CD4-positive, alpha-beta T cell treated with Interleukin-6 for 4 hours (primary cell): ENCODE measurements around the gene CLDN11.

Experiments
- DNase-seq: peaks from one replicate; pipeline ENCODE4 v3.0.0-alpha.2; 2020; ENCODE audit warnings: mixed read lengths

CLDN11 gene

DNA sequence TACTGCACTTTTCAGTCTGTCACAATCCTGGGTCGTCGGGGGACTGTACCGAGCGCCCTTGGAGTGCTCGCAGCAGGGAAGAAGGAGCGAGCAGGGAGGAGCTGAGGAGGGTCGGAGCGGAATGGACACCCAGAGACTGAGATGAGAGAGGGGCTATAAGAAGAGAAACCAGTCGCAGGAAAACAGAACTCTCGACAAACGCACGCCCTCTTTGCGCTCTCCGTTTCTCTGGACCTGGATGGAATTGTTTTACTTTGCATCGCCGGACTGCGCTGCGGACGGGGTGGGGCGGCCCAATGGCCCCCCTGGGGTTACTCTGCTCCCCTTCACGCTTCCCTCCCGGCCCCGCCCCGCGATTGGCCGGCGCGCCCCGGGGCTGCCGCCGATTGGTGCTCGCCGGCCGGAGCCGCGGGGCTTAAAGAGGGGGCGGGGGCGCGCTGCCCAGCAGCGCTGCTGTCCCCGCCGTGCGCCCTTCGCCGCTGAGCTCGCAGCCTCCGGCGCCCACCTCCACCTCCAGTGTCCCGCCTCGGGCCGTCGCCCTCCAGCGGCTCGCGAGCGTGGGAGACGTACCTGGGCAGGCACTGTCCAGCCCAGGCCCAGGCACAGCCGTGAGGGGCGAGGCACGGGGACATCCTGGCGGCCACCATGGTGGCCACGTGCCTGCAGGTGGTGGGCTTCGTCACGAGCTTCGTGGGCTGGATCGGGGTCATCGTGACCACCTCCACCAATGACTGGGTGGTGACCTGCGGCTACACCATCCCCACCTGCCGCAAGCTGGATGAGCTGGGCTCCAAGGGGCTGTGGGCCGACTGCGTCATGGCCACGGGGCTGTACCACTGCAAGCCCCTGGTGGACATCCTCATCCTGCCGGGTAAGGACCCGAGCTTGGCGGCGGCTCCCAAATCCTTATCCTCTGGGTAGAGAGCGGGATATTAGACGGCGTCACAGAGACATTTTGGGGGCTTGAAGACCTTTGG is at the start of gene CLDN11:
CLDN11 (plus strand) TSS at position 447 of the 977 bp plus-strand sequence; CDS start at position 646, 199 bp downstream.
- DNase-seq: no peak

DNA sequence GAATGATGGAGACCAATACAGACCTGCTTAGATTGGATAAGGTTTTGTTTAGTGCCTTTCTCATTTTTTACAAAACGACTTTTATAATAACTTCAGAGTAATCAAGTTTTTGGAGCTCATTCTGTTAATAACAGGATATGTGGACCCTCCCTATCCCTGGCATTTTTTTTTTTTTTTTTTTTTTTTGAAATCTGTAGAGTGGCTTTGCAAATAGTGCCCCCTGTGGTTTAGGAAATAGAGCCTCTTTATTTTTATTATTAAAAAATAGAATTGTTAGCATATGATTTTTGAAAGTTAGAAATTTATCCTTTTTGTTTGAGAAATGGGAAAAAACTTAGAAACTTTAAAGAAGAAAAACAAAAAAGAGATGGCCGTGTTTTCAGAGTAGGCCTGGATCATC is 49.7 kb upstream of the CLDN11 start:
- DNase-seq: no peak

DNA sequence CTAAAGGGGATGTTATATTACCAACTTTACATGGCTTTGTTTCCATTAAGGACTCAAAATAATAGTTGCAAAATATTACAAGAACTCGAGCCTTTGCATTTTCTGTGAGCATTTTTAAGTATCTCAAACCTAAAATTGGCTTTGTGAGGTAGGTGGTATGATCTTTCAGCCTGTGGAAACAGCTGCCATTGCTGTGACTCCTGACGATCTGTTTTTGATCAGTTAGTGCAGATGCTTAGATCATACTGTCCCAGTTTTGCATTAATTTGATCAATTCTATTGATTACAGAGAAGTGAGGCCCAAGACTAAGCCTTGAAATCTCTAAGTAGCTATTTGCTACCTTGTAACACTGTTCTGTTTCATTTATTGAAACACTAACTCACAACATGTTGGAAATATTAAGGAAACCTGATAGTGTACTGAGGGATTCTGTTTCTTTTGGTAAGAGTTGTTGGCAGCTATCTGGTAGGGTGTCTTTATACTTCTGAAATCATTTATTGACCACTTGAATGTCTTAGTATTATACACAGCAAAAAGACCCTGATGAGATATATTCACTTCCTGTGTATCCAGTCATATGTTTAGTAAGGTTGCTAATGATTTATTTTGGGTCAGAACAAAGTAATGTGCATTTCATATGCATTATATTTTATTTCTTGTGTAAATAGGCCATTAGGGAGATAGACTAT is 46.3 kb upstream of the CLDN11 start:
- DNase-seq: no peak

DNA sequence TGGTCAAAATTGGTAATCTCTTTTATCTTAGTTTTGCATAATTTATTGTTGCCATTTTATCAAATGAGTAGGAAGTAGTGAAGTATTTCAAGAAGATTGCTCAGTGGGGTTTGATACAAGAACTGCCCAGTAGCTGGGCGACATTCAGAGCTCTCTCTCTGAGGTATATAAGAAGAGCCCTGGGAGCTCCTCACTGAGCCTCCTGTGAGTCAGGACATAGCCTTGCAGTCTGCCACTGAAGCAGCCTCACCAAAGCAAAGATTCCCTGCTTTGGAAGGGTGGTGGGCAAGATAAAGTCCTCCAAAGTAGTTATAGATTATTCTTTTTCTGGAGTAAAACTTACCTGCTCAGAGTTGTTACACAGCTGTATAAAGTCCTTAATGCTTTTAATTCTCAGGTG is 35.1 kb upstream of the CLDN11 start:
- no peak for DNase-seq

DNA sequence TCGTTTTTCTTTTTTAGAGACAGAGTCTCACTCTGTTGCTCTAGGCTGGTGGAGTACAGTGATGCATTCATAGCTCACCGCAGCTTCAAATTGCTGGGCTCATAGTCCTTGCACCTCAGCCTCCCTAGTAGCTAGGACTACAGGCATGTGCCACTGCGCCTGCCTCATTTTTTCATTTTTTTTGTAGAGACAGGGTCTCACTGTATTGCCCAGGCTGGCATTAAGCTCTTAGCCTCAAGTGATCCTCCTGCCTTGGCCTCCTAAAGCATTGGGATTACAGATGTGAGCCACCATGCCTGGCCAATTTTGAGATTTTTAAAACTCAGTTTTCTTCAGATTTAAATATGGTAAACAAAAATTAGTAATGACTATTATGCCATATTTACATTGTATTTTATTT is 32.2 kb upstream of the CLDN11 start:
- DNase-seq: no peak

DNA sequence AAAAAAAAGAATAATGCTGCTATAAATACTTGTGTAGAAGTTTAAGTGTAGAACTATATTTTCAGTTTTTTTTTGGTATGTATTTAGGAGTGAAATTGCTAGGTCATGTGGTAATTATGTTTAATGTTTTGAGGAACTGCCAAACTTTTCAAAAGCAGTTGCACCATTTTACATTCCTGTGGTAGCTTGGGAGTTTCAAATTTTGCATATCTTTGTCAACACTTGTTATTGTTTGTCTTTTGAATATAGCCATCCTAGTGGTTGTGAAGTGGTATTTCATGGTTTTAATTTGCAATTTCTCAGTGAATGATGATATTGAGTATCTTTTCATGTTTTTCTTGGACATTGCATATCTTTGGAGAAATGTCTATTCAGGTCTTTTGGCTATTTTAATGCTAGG is 30.7 kb upstream of the CLDN11 start:
- no peak for DNase-seq

DNA sequence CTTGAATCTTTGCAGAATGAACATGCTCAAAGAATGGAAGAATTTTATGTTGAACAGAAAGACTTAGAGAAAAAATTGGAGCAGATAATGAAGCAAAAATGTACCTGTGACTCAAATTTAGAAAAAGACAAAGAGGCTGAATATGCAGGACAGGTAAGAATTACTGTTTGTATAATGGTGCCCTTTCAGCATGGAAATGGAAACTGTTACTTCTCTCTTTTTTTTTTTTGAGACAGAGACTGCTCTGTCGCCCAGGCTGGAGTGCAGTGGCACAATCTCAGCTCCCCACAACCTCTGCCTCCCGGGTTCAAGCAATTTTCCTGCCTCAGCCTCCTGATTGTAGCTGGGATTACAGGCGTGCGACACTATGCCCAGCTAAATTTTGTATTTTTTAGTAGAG is 27.6 kb upstream of the CLDN11 start:
- no peak for DNase-seq

DNA sequence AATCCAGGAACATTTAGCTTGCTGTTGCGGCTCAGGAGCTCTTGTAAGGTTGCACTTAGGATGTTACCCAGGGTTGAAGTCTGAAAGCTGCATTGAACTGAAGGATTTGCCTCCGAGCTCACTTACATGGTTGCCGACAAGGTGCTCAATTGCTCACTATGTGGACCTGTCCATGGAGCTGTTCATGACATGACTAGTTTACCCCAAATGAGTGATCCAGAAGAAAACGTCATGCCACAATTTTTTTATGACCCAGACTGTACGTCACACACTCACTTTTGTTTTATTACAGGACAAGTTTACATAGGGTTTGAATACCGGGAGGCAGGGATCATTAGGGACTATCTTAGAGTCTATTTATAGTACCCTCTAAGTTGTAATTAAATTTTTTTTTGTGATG is 21.0 kb upstream of the CLDN11 start:
- DNase-seq: no peak

DNA sequence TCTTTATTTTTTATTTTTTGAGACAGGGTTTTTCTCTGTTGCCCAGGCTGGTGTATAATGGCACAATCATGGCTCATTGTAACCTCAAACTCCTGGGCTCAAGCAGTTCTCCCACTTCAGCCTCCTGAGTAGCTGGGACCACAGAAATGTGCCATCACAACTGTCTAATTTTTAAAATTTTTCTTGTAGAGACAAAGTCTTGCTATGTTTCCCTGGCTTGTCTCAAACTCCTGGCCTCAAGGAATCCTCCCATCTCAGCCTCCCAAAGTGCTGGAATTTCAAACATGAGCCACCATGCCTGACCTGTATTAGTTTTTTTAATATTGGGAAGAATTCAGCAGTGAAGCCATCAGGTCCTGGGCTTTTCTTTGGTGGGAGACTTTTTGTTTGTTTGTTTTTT is 13.6 kb upstream of the CLDN11 start:
- DNase-seq: no peak

DNA sequence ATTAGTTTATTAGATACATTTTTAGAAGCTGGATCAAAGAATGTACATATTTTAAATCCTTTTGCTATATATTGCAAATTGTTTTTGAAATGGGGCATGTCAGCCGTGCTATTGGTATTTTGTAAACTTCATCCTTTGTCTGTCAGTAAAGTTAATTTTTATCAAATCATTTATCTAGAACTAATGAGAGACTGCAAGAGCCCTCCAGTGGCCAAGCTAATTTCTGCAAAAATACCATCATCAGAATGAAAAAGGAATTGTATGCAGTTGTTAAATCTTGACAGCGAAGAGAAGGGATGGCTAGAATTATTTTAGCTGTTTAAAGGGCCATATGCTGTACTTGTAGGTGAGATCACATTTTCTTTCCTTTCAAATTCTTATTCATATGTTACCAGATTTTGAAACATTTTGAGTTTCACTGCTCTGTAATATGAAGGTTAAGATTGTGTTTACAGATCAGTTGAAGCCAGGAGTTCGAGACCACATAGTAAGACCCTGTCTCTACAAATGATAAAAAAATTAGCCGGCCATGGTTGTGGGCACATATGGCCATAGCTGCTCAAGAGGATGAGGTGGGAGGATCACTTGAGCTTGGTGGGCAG is 8.1 kb upstream of the CLDN11 start:
- DNase-seq: peak; percentile 15

DNA sequence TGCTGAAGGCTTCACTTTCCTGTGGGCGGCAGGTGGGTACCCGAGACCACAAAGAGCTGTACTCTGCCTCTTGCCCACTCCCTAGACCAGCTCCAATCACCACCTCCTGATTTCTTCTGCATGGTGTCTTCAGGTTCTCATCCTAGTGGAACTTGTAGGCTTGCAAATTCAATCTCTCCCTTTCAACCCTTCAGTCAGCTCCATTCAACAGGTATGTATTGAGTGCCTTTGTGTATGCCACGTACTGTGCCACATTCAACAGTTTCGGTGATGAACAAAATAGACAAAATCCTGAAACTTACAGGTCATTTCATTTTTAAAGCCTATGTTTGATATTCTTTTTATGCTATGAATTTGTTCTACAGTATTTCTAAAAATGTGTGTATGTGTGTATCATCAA is 5.4 kb upstream of the CLDN11 start:
- DNase-seq: no peak

DNA sequence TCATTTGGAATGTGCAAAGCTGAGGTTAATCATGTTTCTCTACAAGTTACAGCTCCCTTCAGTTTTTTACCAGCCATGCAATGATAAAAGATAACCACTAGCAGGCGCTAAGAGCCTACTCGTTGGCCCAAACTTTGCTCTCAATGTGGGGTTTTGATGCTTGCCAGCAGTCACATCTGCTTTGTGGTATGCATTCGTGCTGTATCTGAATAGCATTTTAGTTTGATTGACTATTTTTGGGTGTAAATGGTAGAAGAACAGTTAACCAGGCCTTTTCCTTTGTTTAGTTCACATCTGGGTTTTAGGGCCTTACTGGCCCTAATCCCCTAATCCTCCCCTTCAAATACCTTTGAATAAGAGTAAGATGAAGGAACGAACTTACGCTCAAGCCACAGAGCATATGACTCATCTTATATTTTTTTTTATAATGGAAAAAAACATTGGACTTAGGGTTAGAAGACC is 4.4 kb upstream of the CLDN11 start:
- DNase-seq: peak; percentile 39

DNA sequence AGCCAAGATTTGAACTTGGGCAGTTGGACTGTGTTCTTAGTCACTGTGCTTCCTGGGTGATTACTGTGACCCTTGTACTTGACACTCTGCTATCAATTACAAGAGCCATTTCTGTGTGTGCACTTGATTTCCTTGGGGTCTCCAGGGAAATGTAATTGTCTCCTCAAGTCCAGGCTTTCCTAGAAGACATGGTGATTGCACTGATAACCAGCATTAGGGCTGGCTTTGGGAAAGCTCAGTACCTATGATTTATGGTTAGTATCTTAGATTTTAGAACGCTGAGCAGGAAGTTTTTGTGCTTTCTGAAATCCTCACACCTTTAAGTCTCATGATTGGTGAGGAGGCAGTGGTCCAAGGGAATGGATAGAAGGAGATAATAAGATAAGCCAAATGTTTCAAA is 1.6 kb upstream of the CLDN11 start:
- DNase-seq: no peak

DNA sequence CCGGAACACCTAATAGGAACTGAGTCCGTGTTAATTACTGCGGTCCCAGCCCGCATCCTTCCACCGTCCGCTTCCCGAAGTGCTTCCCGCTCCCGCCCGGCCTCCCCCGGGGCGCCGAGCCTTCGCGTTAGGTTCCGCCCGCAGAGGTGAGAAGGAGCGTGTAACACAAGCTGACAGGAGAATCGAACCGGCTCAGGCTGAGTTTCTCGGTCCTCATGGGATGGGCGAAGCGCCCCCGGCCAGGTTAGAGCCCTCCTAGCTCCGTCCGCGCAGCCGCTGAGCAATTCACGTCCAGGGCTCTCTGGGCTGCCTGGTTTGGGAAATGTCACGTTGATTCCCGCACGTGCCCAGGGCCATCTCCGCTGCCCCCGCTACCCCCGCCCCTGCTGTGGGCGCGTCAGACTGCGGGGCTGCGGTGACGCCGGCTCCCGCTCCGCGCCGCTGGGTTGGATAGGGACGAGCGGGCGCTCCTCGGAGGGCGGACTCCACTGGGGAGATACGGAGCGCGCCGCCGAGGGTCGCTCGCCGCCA is 954 bp downstream of the CLDN11 start:
- DNase-seq: no peak

DNA sequence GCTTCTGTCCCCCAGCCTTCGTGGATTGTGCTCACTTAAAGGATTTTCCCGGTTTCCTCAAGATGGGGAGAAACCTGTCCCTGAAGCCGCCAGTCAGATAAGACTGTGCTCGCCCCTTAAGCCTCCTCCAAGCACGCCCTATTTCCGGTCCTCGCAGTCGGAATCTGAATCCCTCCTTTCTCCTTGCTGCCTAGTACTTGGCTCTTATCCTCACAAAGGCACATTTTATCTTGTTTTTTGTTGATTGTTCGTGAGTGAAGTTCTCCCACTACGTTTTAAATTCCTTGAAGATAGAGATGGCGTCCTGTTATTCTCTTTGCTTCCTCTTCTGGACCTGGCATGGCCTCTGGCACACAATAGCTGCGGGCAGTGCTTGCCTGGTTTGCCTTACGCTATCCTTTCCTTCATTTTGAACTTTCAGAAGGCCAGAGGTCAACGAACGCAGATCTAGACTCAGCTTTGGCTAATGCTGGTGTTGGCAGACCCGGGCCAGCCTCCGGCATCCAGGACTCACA is 1.7 kb downstream of the CLDN11 start:
- DNase-seq: no peak

DNA sequence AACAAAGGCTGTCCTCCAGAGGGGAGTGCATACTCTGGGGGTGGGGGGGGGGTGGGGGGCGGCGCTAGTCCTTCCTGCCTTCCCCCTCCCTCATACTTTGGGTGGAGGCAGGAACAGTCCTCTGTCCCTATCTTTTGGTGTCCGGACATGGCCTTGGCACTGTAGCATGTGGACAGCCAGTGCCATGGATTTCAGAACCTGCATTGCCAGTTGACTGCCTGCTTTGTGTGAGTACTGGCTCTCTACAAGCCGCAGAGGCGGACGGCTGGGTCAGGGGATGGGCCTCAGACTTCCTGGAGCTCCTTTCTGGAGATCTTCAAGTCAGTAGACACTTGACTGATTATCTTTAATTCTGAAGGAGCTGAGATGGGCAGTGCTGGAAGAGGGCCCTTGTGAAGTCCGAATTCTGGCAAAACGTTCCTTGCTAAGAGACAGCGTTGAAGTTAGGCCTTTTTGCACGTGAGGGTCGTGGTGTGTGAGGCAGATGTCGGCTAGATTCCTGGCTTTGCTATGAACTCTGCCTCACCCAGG is 2.5 kb downstream of the CLDN11 start:
- no peak for DNase-seq

DNA sequence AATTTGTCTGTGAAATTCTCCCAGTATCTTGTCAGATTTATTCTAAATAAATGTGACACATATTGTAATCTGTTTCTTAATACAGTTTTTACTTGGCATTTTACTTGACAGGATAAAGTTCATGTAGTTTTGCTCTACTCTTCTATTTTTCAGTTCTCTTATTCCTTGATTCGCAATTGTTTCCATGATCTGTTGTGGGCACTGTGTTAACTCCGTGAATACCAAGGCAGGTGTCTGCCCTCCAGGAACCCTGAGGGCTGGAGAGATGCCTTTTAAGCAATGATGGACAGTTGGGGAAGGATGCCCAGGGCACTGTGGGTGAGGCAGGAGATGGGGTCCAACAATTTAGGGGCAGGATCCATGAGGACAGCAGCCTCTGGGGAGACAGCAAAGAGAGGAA is 3.1 kb downstream of the CLDN11 start:
- no peak for DNase-seq

DNA sequence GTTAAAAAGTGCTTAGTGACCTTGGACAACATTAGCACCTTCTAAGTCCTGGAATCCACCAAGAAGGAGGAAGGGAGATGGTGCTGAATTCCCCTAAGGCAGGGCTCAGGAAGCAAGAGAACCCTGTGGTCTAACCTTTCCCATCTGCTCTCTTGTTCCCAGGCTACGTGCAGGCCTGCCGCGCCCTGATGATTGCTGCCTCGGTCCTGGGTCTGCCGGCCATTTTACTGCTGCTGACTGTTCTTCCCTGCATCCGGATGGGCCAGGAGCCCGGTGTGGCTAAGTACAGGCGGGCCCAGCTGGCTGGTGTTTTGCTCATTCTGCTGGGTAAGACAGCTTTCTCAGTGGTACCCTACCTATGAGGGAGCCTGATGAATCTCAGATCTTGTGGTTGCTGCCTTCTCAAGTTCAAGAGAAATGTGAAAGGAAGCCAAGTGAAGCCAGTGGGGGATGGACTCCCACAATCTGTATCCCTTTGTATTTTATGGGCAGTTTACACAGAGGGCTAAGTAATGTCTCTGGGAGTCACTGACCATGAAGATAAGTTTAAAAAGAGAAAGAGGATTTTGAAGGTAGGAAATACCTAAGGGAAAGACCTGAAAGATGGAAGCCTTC is 4.4 kb downstream of the CLDN11 start:
- no peak for DNase-seq

DNA sequence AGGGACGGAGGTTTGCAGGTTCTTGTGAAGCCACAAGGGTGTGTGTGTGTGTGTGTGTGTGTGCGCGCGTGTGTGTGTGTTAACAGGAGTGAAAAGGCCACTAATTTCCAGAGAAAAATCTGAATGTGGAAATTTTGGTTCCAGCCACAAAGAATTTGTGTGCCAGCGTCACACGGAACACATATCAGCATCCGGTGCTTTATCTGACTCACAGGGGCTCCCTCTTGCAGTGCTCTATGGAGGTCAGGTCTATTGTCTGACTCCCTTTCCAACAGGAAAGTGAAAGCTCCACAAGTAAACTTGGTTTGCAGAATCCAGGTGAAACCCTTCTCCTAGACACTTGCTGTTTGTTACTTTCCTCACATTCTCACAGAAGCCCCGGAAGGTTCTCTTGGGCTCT is 6.2 kb downstream of the CLDN11 start:
- no peak for DNase-seq

DNA sequence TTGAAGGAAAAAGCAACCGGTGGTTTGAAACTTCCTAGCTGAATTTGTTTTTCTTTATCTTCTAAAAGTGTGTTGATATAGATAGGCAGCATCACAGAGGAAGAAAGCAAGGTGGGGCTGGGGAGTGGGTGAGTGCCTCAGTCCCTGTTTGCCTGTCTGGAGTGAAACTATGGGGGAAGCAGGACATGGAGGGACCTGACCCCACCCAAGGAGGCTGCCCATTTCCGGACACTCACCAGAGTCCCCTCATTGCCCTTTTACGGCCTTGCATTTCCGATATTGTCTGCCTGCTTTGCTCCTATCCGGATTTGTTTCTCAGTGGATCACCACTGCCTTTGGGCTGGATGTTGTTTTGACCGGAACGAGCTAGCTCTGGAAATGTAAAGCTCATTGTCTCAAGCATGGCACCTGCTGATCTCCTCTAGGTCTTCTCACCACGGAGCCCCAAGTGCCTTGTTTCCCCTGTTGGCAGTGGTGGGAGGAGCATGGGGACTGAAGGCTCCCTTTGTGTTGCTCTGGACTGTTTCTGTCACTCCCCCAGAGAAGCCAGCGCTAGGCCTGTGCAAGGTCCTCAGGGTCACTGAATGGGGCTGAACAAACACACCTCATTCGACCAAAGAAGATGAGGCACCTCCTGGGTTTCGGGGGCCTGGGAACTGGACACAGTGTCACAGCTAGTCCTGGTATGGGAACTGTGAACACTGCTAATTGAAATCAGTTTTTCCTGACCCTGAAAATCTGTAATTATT is 7.0 kb downstream of the CLDN11 start:
- DNase-seq: no peak

DNA sequence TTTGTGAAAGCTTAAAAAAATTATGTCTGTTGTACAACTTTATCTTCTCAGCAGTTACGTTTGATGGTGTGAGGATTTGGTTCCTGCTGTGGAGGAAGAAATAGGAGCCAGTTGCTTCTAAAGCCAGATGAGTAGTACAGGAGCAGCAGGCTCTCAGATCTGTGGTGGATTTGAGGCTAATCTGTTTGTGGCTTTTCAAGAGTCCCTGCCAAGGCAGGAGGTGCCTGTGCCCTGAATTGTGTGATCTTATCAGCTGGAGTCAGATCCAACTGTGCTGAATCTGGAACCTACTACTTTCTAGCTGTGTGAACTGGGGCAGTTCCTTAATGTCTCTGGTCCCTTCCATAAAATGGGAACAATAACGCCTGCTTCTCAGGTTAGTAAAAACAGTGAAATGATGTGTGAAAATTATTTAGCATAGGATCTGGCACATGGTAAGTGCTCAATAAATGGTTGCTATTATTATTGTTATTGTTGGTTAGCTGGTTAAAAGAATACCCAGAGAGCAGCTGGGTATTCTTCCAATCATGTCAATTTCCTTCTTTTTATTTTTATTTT is 7.7 kb downstream of the CLDN11 start:
- no peak for DNase-seq
